Transverse colon (tissue), 4 donors: ENCODE measurements around the gene PDE9A.

Experiments
- CTCF ChIP-seq, 5 experiments: fragments of 200-600 bp in 3 of 5; fragments of 450-650 bp in 2 of 5; sonication (generic) in 3 of 5; IDR thresholded peaks; 1 replicate in 2 of 5; 2 replicates in 3 of 5; pipeline ENCODE4 v1.5.1; 2016 to 2017; ENCODE audit warnings: antibody characterized with exemption in 5 of 5, inconsistent platforms in 3 of 5, mild to moderate bottlenecking in 2 of 5, moderate library complexity in 1 of 5
- POLR2A ChIP-seq: fragments of 450-650 bp; IDR thresholded peaks from one replicate; pipeline ENCODE4 v1.6.1; 2016; ENCODE audit warnings: antibody characterized with exemption, mild to moderate bottlenecking, moderate library complexity
- POLR2AphosphoS5 ChIP-seq, 3 donors: sonication (generic); formaldehyde crosslinking; IDR thresholded peaks; one replicate each; pipeline ENCODE4 v1.6.1; 2016; ENCODE audit warnings: antibody characterized with exemption in 3 of 3

GRCh38 chr21:42705346-42705745 is 51.9 kb downstream of the PDE9A start:
- TF ChIP-seq POLR2AphosphoS5 (IDR thresholded peaks at IDR 0.05) (no peak), CTCF (IDR thresholded peaks at IDR 0.05) (no peak), POLR2A (no peak)
